SJSA1 (cell line): ENCODE measurements around the gene SH3BGRL2. TPM values are rescaled to one million over a fixed set of nuclear protein-coding genes. Genes with fewer than 3 reads are reported as not detected.
"Not testable (repeated sequence)": the region's sequence is repeated elsewhere in the genome, so short reads cannot be mapped to it uniquely, and the experiment has no call there.

Source experiments
- DNase-seq, 2 experiments: peaks; one replicate each; pipeline ENCODE4 v3.0.0-alpha.2; 2015 to 2020; ENCODE audit warnings: low spot score in 2 of 2, low read depth in 1 of 2
- H3K27ac ChIP-seq: fragments of 250-450 bp; sonication (Bioruptor Pico); 2 replicates; pipeline ENCODE4 v1.5.1; 2020; ENCODE audit warnings: mild to moderate bottlenecking, moderate library complexity
- H3K27me3 ChIP-seq: fragments of 250-450 bp; sonication (Bioruptor Pico); replicated peaks from 2 replicates; pipeline ENCODE4 v1.5.1; 2020; ENCODE audit warnings: mild to moderate bottlenecking, moderate library complexity
- H3K36me3 ChIP-seq: fragments of 250-450 bp; sonication (Bioruptor Pico); 2 replicates; pipeline ENCODE4 v1.5.1; 2020; ENCODE audit warnings: mild to moderate bottlenecking
- H3K4me1 ChIP-seq: fragments of 250-450 bp; sonication (Bioruptor Pico); replicated peaks from 2 replicates; pipeline ENCODE4 v1.6.1; 2021; ENCODE audit warnings: mild to moderate bottlenecking
- H3K4me3 ChIP-seq: fragments of 250-450 bp; sonication (Bioruptor Pico); 2 replicates; pipeline ENCODE4 v1.5.1; 2020; ENCODE audit warnings: mild to moderate bottlenecking
- H3K9me3 ChIP-seq: fragments of 250-450 bp; sonication (Bioruptor Pico); replicated peaks from 2 replicates; pipeline ENCODE4 v1.5.1; 2020; ENCODE audit warnings: mild to moderate bottlenecking
- total RNA-seq: library from RNA; depleted of rRNA; stranded (reverse); fragments of >200 nt; shearing (Covaris generic); gene quantifications from 2 replicates; pipeline ENCODE4 v1.2.3, GENCODE V29; 2014

Gene SH3BGRL2
- total RNA-seq, 1 experiment from 2014 or later = 4.7 TPM

- 0 out of 2 replicates have a peak overlapping the region, but pooled peaks have one; percentile 16 for H3K27ac ChIP-seq
- H3K36me3 ChIP-seq = no peaks in the 10 kb centered on the region
- no peaks in the 10 kb centered on the region for H3K9me3 ChIP-seq
- no peaks in the 10 kb centered on the region for H3K27me3 ChIP-seq
- peaks cover 32% of the 10 kb centered on the region for H3K4me1 ChIP-seq
- no peak for DNase-seq
- no peak overlapping the region for H3K4me3 ChIP-seq
Observed at GRCh38 chr6:79607000-79607399, 24.1 kb upstream of the SH3BGRL2 start.

GRCh38 chr6:79608334-79609224, 22.6 kb upstream of the SH3BGRL2 start:
- peaks cover 32% of the 10 kb centered on the region for H3K4me1 ChIP-seq
- no peak overlapping the region for H3K4me3 ChIP-seq
- DNase-seq = no peak
- no peak overlapping the region for H3K27ac ChIP-seq
- H3K27me3 ChIP-seq = no peaks in the 10 kb centered on the region
- H3K36me3 ChIP-seq = no peaks in the 10 kb centered on the region
- no peaks in the 10 kb centered on the region for H3K9me3 ChIP-seq

GRCh38 chr6:79609225-79609595, 21.9 kb upstream of the SH3BGRL2 start:
- Histone ChIP-seq H3K36me3 (no peaks in the 10 kb centered on the region), H3K4me1 (peaks cover 29% of the 10 kb centered on the region), H3K9me3 (no peaks in the 10 kb centered on the region), H3K27me3 (no peaks in the 10 kb centered on the region), H3K27ac (no peak overlapping the region), H3K4me3 (no peak overlapping the region)
- DNase-seq = no peak

GRCh38 chr6:79610306-79611009, 20.7 kb upstream of the SH3BGRL2 start:
- no peak for DNase-seq
- H3K27me3 ChIP-seq = no peaks in the 10 kb centered on the region
- no peak overlapping the region for H3K4me3 ChIP-seq
- no peaks in the 10 kb centered on the region for H3K9me3 ChIP-seq
- no peaks in the 10 kb centered on the region for H3K36me3 ChIP-seq
- H3K27ac ChIP-seq = no peak overlapping the region
- peaks cover 17% of the 10 kb centered on the region for H3K4me1 ChIP-seq

GRCh38 chr6:79612457-79612856, 18.7 kb upstream of the SH3BGRL2 start:
- H3K27ac ChIP-seq = no peak overlapping the region
- no peaks in the 10 kb centered on the region for H3K9me3 ChIP-seq
- no peaks in the 10 kb centered on the region for H3K36me3 ChIP-seq
- DNase-seq = no peak
- peaks cover under 1% of the 10 kb centered on the region; the same call in 1 of the 2 replicates for H3K4me1 ChIP-seq
- no peaks in the 10 kb centered on the region for H3K27me3 ChIP-seq
- no peak overlapping the region for H3K4me3 ChIP-seq

GRCh38 chr6:79612918-79613317, 18.2 kb upstream of the SH3BGRL2 start:
- H3K27ac ChIP-seq = no peak overlapping the region
- H3K4me3 ChIP-seq = no peak overlapping the region
- no peaks in the 10 kb centered on the region for H3K4me1 ChIP-seq
- no peaks in the 10 kb centered on the region for H3K27me3 ChIP-seq
- H3K9me3 ChIP-seq = no peaks in the 10 kb centered on the region
- DNase-seq = no peak
- H3K36me3 ChIP-seq = no peaks in the 10 kb centered on the region

- H3K27ac ChIP-seq = no peak overlapping the region
- no peak overlapping the region for H3K4me3 ChIP-seq
- H3K36me3 ChIP-seq = no peaks in the 10 kb centered on the region
- H3K4me1 ChIP-seq = no peaks in the 10 kb centered on the region
- no peak for DNase-seq
- no peaks in the 10 kb centered on the region for H3K9me3 ChIP-seq
- H3K27me3 ChIP-seq = no peaks in the 10 kb centered on the region
Observed at GRCh38 chr6:79613912-79614311, 17.2 kb upstream of the SH3BGRL2 start.

- Histone ChIP-seq H3K36me3 (no peaks in the 10 kb centered on the region), H3K9me3 (no peaks in the 10 kb centered on the region)
Observed at GRCh38 chr6:79614326-79615305, 16.5 kb upstream of the SH3BGRL2 start.

GRCh38 chr6:79617518-79617941, 13.6 kb upstream of the SH3BGRL2 start:
- H3K4me1 ChIP-seq = peaks cover 4% of the 10 kb centered on the region; the same call in 1 of the 2 replicates
- H3K36me3 ChIP-seq = no peaks in the 10 kb centered on the region
- H3K4me3 ChIP-seq = no peak overlapping the region
- H3K27ac ChIP-seq = no peak overlapping the region
- H3K9me3 ChIP-seq = no peaks in the 10 kb centered on the region
- no peaks in the 10 kb centered on the region for H3K27me3 ChIP-seq
- no peak for DNase-seq

More at GRCh38 chr6:79614326-79615305, 16.5 kb upstream of the SH3BGRL2 start:
- DNase-seq = no peak
- no peak overlapping the region for H3K27ac ChIP-seq
- no peak overlapping the region for H3K4me3 ChIP-seq
- no peaks in the 10 kb centered on the region for H3K27me3 ChIP-seq
- H3K4me1 ChIP-seq = peaks cover 4% of the 10 kb centered on the region; the same call in 1 of the 2 replicates

GRCh38 chr6:79618425-79618824, 12.7 kb upstream of the SH3BGRL2 start:
- not testable (repeated sequence) for H3K36me3 ChIP-seq, H3K9me3 ChIP-seq, DNase-seq, H3K4me3 ChIP-seq, H3K27ac ChIP-seq, H3K4me1 ChIP-seq, H3K27me3 ChIP-seq

GRCh38 chr6:79621579-79621978, 9.6 kb upstream of the SH3BGRL2 start:
- Histone ChIP-seq H3K27ac (no peak overlapping the region), H3K36me3 (no peaks in the 10 kb centered on the region), H3K27me3 (no peaks in the 10 kb centered on the region), H3K4me3 (no peak overlapping the region), H3K9me3 (no peaks in the 10 kb centered on the region), H3K4me1 (peaks cover 4% of the 10 kb centered on the region; the same call in 1 of the 2 replicates)
- no peak for DNase-seq

GRCh38 chr6:79622364-79622763, 8.8 kb upstream of the SH3BGRL2 start:
- H3K4me3 ChIP-seq = no peak overlapping the region
- H3K36me3 ChIP-seq = no peaks in the 10 kb centered on the region
- no peak for DNase-seq
- H3K9me3 ChIP-seq = no peaks in the 10 kb centered on the region
- H3K27me3 ChIP-seq = no peaks in the 10 kb centered on the region
- H3K4me1 ChIP-seq = peaks cover 4% of the 10 kb centered on the region; the same call in 1 of the 2 replicates
- H3K27ac ChIP-seq = no peak overlapping the region

- H3K4me1 ChIP-seq = peaks cover 4% of the 10 kb centered on the region; the same call in 1 of the 2 replicates
- no peak overlapping the region for H3K27ac ChIP-seq
- H3K36me3 ChIP-seq = no peaks in the 10 kb centered on the region
- DNase-seq = no peak
- no peak overlapping the region for H3K4me3 ChIP-seq
- no peaks in the 10 kb centered on the region for H3K27me3 ChIP-seq
- H3K9me3 ChIP-seq = no peaks in the 10 kb centered on the region
Observed at GRCh38 chr6:79623106-79623505, 8.0 kb upstream of the SH3BGRL2 start.
